Skeletal muscle tissue (tissue), 4 donors: ENCODE results near the gene ACER1. TPM values are rescaled to one million over a fixed set of nuclear protein-coding genes. Genes with fewer than 3 reads are reported as not detected.

Experiments used
- H3K27ac ChIP-seq: one replicate; pipeline ENCODE4 v1.7.0; 2013; ENCODE audit warnings: mild to moderate bottlenecking, low read depth, low read length, inconsistent platforms
- H3K27me3 ChIP-seq, 3 donors: one replicate each; pipeline ENCODE4 v1.7.0; 2013; ENCODE audit warnings: low read length in 3 of 3; ENCODE audit not compliant: control insufficient read depth in 3 of 3, insufficient read depth in 3 of 3
- H3K36me3 ChIP-seq, 3 donors: one replicate each; pipeline ENCODE4 v1.7.0; 2013; ENCODE audit warnings: low read length in 3 of 3; ENCODE audit not compliant: control insufficient read depth in 3 of 3, insufficient read depth in 3 of 3
- H3K4me1 ChIP-seq, 3 donors: one replicate each; pipeline ENCODE4 v1.7.0; 2013; ENCODE audit warnings: low read length in 3 of 3, mild to moderate bottlenecking in 3 of 3; ENCODE audit not compliant: control insufficient read depth in 3 of 3, insufficient read depth in 3 of 3
- H3K4me3 ChIP-seq, 3 donors: one replicate each; pipeline ENCODE4 v1.7.0; 2013; ENCODE audit warnings: low read length in 3 of 3
- H3K9ac ChIP-seq, 3 donors: one replicate each; pipeline ENCODE4 v1.7.0; 2013; ENCODE audit warnings: low read length in 3 of 3, mild to moderate bottlenecking in 3 of 3, moderate library complexity in 2 of 3, low read depth in 1 of 3
- H3K9me3 ChIP-seq, 3 donors: one replicate each; pipeline ENCODE4 v1.7.0; 2013; ENCODE audit warnings: low read length in 3 of 3; ENCODE audit not compliant: control insufficient read depth in 3 of 3
- total RNA-seq: library from RNA; depleted of rRNA; stranded (reverse); fragments of >200 nt; gene quantifications from one replicate; pipeline ENCODE4 v1.2.3, GENCODE V29; 2014
- donor health status: Osteomylitis.

The ACER1 gene
- total RNA-seq, 1 donor from 2014 or later, result 0.52 TPM

- peak overlapping the region; percentile 77 to 89 (median 88) for H3K9ac ChIP-seq
- H3K9me3 ChIP-seq, result no peaks in the 10 kb centered on the region
- peak overlapping the region; percentile 76 to 79 (median 78) for H3K4me3 ChIP-seq
- H3K36me3 ChIP-seq, result peaks cover 0 to 4% (median 0%) of the 10 kb centered on the region in 3 donors
- no peaks in the 10 kb centered on the region for H3K27me3 ChIP-seq
- peak overlapping the region; percentile 73 for H3K27ac ChIP-seq
- peaks cover 52 to 54% (median 52%) of the 10 kb centered on the region in 3 donors for H3K4me1 ChIP-seq
Observed at GRCh38 chr19:6278740-6279619, 54.4 kb downstream of the ACER1 start.

GRCh38 chr19:6278051-6278450 is 55.4 kb downstream of the ACER1 start:
- no peaks in the 10 kb centered on the region for H3K27me3 ChIP-seq
- H3K4me1 ChIP-seq, result peaks cover 61 to 63% (median 62%) of the 10 kb centered on the region in 3 donors
- no peaks in the 10 kb centered on the region for H3K9me3 ChIP-seq
- peak overlapping the region; percentile 73 for H3K27ac ChIP-seq
- peak overlapping the region; percentile 77 to 89 (median 88) for H3K9ac ChIP-seq
- peaks cover 0 to 4% (median 0%) of the 10 kb centered on the region in 3 donors for H3K36me3 ChIP-seq
- peak overlapping the region; percentile 6 to 78 (median 76) for H3K4me3 ChIP-seq

GRCh38 chr19:6276447-6276846 is 57.0 kb downstream of the ACER1 start:
- Histone ChIP-seq H3K4me1 (peaks cover 77 to 79% (median 77%) of the 10 kb centered on the region in 3 donors), H3K36me3 (peaks cover 0 to 4% (median 0%) of the 10 kb centered on the region in 3 donors), H3K9me3 (no peaks in the 10 kb centered on the region), H3K4me3 (no peak overlapping the region), H3K9ac (peak overlapping the region in 1 of 3 donors; percentile 41), H3K27ac (peak overlapping the region; percentile 66), H3K27me3 (no peaks in the 10 kb centered on the region)

- Histone ChIP-seq H3K9me3 (no peaks in the 10 kb centered on the region), H3K9ac (peak overlapping the region; percentile 67 to 70 (median 69)), H3K27ac (peak overlapping the region; percentile 85), H3K27me3 (no peaks in the 10 kb centered on the region), H3K4me1 (peaks cover 88 to 91% (median 89%) of the 10 kb centered on the region in 3 donors), H3K36me3 (peaks cover 0 to 7% (median 2%) of the 10 kb centered on the region in 3 donors), H3K4me3 (peak overlapping the region in 2 of 3 donors; percentile 32 to 69)
Observed at GRCh38 chr19:6275170-6275744, 58.2 kb downstream of the ACER1 start.

GRCh38 chr19:6274756-6275155 is 58.7 kb downstream of the ACER1 start:
- H3K27me3 ChIP-seq, result no peaks in the 10 kb centered on the region
- H3K9me3 ChIP-seq, result no peaks in the 10 kb centered on the region
- H3K27ac ChIP-seq, result peak overlapping the region; percentile 85
- peaks cover 3 to 12% (median 7%) of the 10 kb centered on the region in 3 donors for H3K36me3 ChIP-seq
- peak overlapping the region; percentile 67 to 84 (median 70) for H3K9ac ChIP-seq
- peaks cover 88 to 96% (median 94%) of the 10 kb centered on the region in 3 donors for H3K4me1 ChIP-seq
- peak overlapping the region; percentile 23 to 69 (median 47) for H3K4me3 ChIP-seq

- Histone ChIP-seq H3K9me3 (no peaks in the 10 kb centered on the region), H3K4me1 (peaks cover 85 to 93% (median 92%) of the 10 kb centered on the region in 3 donors), H3K27me3 (no peaks in the 10 kb centered on the region), H3K4me3 (peak overlapping the region; percentile 47 to 69 (median 48)), H3K36me3 (peaks cover 9 to 20% (median 15%) of the 10 kb centered on the region in 3 donors), H3K9ac (peak overlapping the region; percentile 66 to 84 (median 77)), H3K27ac (peak overlapping the region; percentile 85)
Observed at GRCh38 chr19:6273701-6274601, 59.5 kb downstream of the ACER1 start.

- Histone ChIP-seq H3K4me3 (peak overlapping the region; percentile 47 to 69 (median 48)), H3K4me1 (peaks cover 76 to 84% (median 83%) of the 10 kb centered on the region in 3 donors)
Observed at GRCh38 chr19:6272913-6273600, 60.4 kb downstream of the ACER1 start.

GRCh38 chr19:6272411-6272791 is 61.0 kb downstream of the ACER1 start:
- Histone ChIP-seq H3K36me3 (peaks cover 17 to 31% (median 29%) of the 10 kb centered on the region in 3 donors), H3K9ac (peak overlapping the region; percentile 47 to 80 (median 59)), H3K27ac (peak overlapping the region; percentile 85), H3K4me1 (peaks cover 69 to 77% (median 76%) of the 10 kb centered on the region in 3 donors), H3K27me3 (no peaks in the 10 kb centered on the region), H3K4me3 (peak overlapping the region; percentile 56 to 67 (median 57)), H3K9me3 (no peaks in the 10 kb centered on the region)

More at GRCh38 chr19:6272913-6273600, 60.4 kb downstream of the ACER1 start:
- no peaks in the 10 kb centered on the region for H3K9me3 ChIP-seq
- peak overlapping the region; percentile 66 to 84 (median 77) for H3K9ac ChIP-seq
- H3K27me3 ChIP-seq, result no peaks in the 10 kb centered on the region
- peaks cover 12 to 25% (median 22%) of the 10 kb centered on the region in 3 donors for H3K36me3 ChIP-seq
- H3K27ac ChIP-seq, result peak overlapping the region; percentile 85
